OCI-LY1 (cell line): Measurements from ENCODE around the gene MAP3K8.
A peak's percentile ranks its signal among the peaks of the same experiment; 100 is the strongest.

ENCODE experiments used
- H2AFZ ChIP-seq: fragments of 200-600 bp; sonication (generic), shearing (Covaris generic); 2 replicates; pipeline ENCODE4 v1.6.0; 2014; ENCODE audit warnings: antibody characterized with exemption, mild to moderate bottlenecking, low read length
- H3F3A ChIP-seq: fragments of 200-600 bp; sonication (generic), shearing (Covaris generic); 2 replicates; pipeline ENCODE4 v1.6.0; 2014; ENCODE audit warnings: mild to moderate bottlenecking, antibody characterized with exemption, low read length, moderate library complexity; ENCODE audit not compliant: insufficient read depth
- H3K27ac ChIP-seq: fragments of 200-600 bp; sonication (generic); 2 replicates; pipeline ENCODE4 v1.5.1; 2014; ENCODE audit warnings: low read length, mixed run types, mild to moderate bottlenecking, low read depth; ENCODE audit not compliant: poor library complexity, severe bottlenecking
- H3K27me3 ChIP-seq: fragments of 200-600 bp; sonication (generic); 2 replicates; pipeline ENCODE4 v1.6.0; 2014; ENCODE audit warnings: antibody characterized with exemption, mild to moderate bottlenecking, low read length, moderate library complexity; ENCODE audit not compliant: insufficient read depth
- H3K36me3 ChIP-seq: fragments of 200-600 bp; sonication (generic); 2 replicates; pipeline ENCODE4 v1.6.1; 2014; ENCODE audit warnings: mild to moderate bottlenecking, antibody characterized with exemption, low read length, moderate library complexity, mixed read lengths; ENCODE audit not compliant: insufficient read depth
- H3K4me1 ChIP-seq: fragments of 200-600 bp; sonication (generic); 2 replicates; pipeline ENCODE4 v1.5.1; 2014; ENCODE audit warnings: mild to moderate bottlenecking, low read length, moderate library complexity; ENCODE audit not compliant: insufficient read depth, severe bottlenecking
- H3K4me2 ChIP-seq: fragments of 200-600 bp; sonication (generic), shearing (Covaris generic); 2 replicates; pipeline ENCODE4 v1.6.1; 2014; ENCODE audit warnings: low read length
- H3K4me3 ChIP-seq: fragments of 200-600 bp; sonication (generic); 2 replicates; pipeline ENCODE4 v1.5.1; 2014; ENCODE audit warnings: low read length, low read depth, mild to moderate bottlenecking, mixed read lengths; ENCODE audit not compliant: poor library complexity, severe bottlenecking
- H3K79me2 ChIP-seq: fragments of 200-600 bp; shearing (Covaris generic); 2 replicates; pipeline ENCODE4 v1.6.1; 2016; ENCODE audit warnings: mixed run types, low read length, mixed read lengths; ENCODE audit not compliant: insufficient read depth
- H3K9ac ChIP-seq: fragments of 200-600 bp; sonication (generic), shearing (Covaris generic); 2 replicates; pipeline ENCODE4 v1.6.1; 2014; ENCODE audit warnings: mild to moderate bottlenecking, low read length, mixed read lengths
- H3K9me2 ChIP-seq: fragments of 200-600 bp; sonication (generic), shearing (Covaris generic); 2 replicates; pipeline ENCODE4 v1.6.1; 2014; ENCODE audit warnings: low read depth, mild to moderate bottlenecking, low read length, mixed read lengths
- H3K9me3 ChIP-seq: fragments of 200-600 bp; shearing (Covaris generic); 2 replicates; pipeline ENCODE4 v1.6.1; 2014; ENCODE audit warnings: low read length, mixed read lengths
- H4K20me1 ChIP-seq: fragments of 200-600 bp; sonication (generic), shearing (Covaris generic); 2 replicates; pipeline ENCODE4 v1.6.0; 2016; ENCODE audit warnings: mild to moderate bottlenecking, low read length; ENCODE audit not compliant: insufficient read depth
- CTCF ChIP-seq: fragments of 200-600 bp; sonication (generic), shearing (Covaris generic); IDR thresholded peaks from 2 replicates; pipeline ENCODE4 v1.5.1; 2017; ENCODE audit warnings: mild to moderate bottlenecking, antibody characterized with exemption, low read length, moderate library complexity, mixed read lengths
- EZH2 ChIP-seq: fragments of 200-600 bp; sonication (generic), shearing (Covaris generic); IDR thresholded peaks from 2 replicates; pipeline ENCODE4 v1.8.0; 2017; ENCODE audit warnings: borderline replicate concordance, mixed run types, mild to moderate bottlenecking, antibody characterized with exemption, low read length, moderate library complexity, mixed read lengths

MAP3K8 gene

GRCh38 chr10:30493609-30494530 lies 59.9 kb downstream of the MAP3K8 start:
- Histone ChIP-seq H3K79me2 (no peaks in the 10 kb centered on the region), H3K27ac (peak overlapping the region; percentile 82), H3K9ac (no peak overlapping the region; the same call in 1 of the 2 replicates), H3F3A (no peaks in the 10 kb centered on the region), H3K4me2 (peak overlapping the region; percentile 34), H3K36me3 (no peaks in the 10 kb centered on the region), H3K4me1 (peaks cover 93% of the 10 kb centered on the region), H3K9me3 (no peaks in the 10 kb centered on the region), H3K27me3 (no peaks in the 10 kb centered on the region), H2AFZ (no peak overlapping the region), H4K20me1 (no peaks in the 10 kb centered on the region), H3K4me3 (no peak overlapping the region), H3K9me2 (no peaks in the 10 kb centered on the region)
- TF ChIP-seq EZH2 (no peak), CTCF (peak; percentile 31; the same call in 1 of the 2 replicates)

GRCh38 chr10:30494558-30494957 lies 60.6 kb downstream of the MAP3K8 start:
- Histone ChIP-seq H2AFZ (no peak overlapping the region), H3K36me3 (no peaks in the 10 kb centered on the region), H3K27ac (peak overlapping the region; percentile 82), H3K9me2 (no peaks in the 10 kb centered on the region), H3K4me1 (peaks cover 86% of the 10 kb centered on the region), H3K4me3 (no peak overlapping the region), H3K27me3 (no peaks in the 10 kb centered on the region), H4K20me1 (no peaks in the 10 kb centered on the region), H3K9me3 (no peaks in the 10 kb centered on the region), H3K79me2 (no peaks in the 10 kb centered on the region), H3K4me2 (peak overlapping the region; percentile 34; the same call in 1 of the 2 replicates), H3F3A (no peaks in the 10 kb centered on the region), H3K9ac (no peak overlapping the region; the same call in 1 of the 2 replicates)
- TF ChIP-seq EZH2, result no peak
- no peak for TF ChIP-seq CTCF

GRCh38 chr10:30495687-30496086 lies 61.7 kb downstream of the MAP3K8 start:
- Histone ChIP-seq H3K4me1 (peaks cover 82% of the 10 kb centered on the region), H3K36me3 (no peaks in the 10 kb centered on the region), H3K27ac (peak overlapping the region; percentile 82), H4K20me1 (no peaks in the 10 kb centered on the region), H3K9me3 (no peaks in the 10 kb centered on the region), H3K4me2 (no peak overlapping the region), H3K9ac (no peak overlapping the region), H3K27me3 (no peaks in the 10 kb centered on the region), H3K4me3 (no peak overlapping the region), H3K9me2 (no peaks in the 10 kb centered on the region), H3K79me2 (no peaks in the 10 kb centered on the region), H2AFZ (no peak overlapping the region), H3F3A (no peaks in the 10 kb centered on the region)
- TF ChIP-seq CTCF, result no peak
- TF ChIP-seq EZH2, result no peak
